SH-SY5Y (cell line): ENCODE measurements around the gene GNAI3.

Source experiments
- GATA2 ChIP-seq: IDR thresholded peaks from 2 replicates; pipeline ENCODE4 v1.6.1; 2011; ENCODE audit warnings: mild to moderate bottlenecking, low read depth, low read length
- GATA3 ChIP-seq: IDR thresholded peaks from 2 replicates; pipeline ENCODE4 v1.6.1; 2011; ENCODE audit warnings: low read depth, mild to moderate bottlenecking, low read length, moderate library complexity

The GNAI3 gene

DNA sequence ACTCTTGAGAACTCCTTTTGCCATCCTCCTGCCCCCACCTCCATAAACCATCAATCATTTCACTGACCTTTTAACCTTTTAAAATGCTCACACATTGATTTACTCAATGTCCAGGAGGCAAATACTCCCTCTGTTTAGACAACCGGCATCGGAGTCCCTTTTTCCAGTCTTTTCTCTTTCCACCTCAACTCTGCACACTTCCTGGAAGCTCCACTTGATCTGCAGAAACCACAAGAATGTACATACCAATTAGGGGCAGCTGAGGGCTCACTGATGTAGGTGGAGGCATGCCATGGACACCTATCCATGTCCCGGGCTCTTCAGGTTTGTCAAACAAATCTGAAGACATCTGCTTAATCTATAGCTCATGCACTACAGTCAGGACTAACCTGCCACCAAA, 33.6 kb upstream of the GNAI3 start:
- no peak for TF ChIP-seq GATA3
- no peak for TF ChIP-seq GATA2

GRCh38 chr1:109516872-109517271, 31.5 kb upstream of the GNAI3 start:
- no peak for TF ChIP-seq GATA3
- no peak for TF ChIP-seq GATA2

GRCh38 chr1:109517337-109517736, 31.1 kb upstream of the GNAI3 start:
- TF ChIP-seq GATA3 (no peak), GATA2 (no peak)

DNA sequence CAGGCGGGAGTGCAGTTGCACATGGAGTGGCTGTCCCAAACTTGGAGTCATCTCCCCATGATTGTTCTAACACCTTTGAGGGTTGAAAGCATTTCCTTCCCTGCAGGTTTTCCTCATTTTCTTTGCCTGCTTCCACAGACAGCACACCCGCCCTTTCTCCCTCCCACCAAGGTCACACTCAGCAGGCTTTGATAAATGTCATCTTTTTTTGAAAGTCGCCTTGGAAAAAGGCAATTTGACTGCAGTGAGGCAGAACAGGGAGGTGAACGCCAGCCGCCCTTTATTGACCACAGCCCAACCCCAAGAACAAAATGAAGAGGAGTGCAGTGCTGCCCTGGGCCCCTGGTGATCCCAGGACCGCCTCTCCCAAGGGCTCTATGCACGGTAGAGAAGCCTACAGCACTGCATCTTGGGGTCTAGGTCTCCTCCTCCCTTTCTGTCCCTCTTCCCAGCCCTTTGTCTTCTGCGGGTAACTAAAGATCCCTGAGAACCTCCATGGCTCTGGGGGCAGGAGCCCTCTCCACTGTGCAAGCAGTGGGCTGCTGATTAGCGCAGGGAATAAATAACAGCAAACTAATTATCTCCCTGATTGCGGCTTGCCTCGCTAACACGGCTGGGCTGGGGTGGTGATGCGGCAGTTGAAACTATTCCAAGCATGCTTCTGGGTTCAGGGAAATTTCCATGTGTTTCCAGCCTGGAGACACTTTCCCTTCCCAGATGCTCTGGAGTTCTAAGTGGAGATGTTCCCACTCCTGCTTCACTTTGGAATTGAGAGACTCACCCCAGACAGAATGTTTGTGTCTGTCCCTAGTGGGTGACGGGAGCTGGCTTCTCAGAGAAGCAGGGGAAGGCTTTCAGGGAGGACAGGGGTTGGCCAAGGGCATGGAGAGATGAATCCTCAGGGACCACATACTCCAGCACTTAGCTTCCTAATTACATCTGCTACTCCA, 27.1 kb upstream of the GNAI3 start:
- TF ChIP-seq GATA3 (no peak), GATA2 (no peak)

DNA sequence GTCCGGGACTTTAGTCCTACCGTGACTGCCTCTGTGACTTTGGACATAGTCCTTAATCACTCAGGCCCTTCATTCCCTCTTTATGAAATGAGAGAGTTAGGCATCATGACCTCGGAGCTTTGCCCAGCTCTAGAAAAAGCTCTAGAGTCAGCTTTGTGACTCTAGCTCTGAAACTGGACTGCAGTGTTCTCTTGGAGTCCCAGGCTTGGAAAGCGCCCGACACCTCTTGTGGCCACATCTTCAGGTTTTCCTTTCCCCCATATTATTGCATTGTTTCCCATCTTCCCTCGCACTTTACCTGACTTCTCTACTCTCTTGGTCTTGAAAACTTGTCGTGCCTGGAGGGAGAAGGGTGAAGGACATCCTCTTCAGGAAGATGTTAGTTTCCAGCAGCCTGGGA, 26.4 kb upstream of the GNAI3 start:
- TF ChIP-seq GATA2 = no peak
- no peak for TF ChIP-seq GATA3

DNA sequence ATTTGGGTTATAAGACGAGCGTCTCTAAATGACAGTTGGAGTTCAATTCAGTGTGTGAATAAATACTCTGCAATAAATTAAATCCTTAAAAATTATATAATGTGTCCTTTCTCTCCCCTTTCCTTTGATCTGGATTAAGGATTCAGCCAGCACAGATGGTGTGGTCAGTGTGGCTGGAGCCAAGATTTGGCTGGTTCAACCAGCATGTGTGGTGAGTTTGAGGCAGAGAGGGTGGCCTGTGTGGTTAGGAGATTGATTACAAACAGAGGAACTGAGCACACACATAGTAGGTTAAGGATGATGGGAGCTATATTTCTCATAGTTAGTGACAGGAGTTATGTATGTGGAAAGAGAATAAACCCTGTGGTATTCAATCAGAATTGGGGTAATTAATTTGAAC, 24.7 kb upstream of the GNAI3 start:
- no peak for TF ChIP-seq GATA3
- TF ChIP-seq GATA2 = no peak

DNA sequence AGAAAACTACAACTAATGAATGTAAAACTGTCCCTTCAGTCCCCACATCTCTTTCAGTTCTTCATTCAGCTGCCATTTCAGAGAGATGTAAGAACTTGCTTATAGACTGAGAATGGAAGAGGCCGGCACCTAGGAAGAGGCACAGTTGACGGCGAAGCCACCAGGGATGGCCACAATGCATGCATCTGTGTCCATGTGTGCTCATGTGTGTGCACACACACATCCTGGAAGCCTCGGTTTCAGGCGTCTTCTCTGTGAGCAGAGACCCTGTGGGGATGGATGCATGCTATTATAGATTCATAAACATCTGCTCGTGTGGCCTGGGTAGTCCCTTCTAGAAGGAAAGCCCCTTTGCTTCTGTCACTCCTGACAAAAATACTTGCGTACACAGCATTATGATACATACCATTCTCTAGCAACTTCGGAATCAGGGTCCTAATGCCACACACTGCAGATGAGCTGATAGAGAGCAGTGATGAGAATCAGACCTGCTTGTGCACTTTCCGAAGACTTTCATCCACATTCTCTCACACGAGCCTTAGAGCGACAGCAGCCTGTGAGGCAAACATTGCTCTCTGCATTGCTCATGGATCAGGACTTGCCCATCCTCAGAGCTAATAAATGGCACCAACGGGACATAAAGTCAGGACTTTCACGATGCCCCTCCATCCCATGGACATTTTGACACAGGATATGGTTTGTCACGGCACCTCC, 21.2 kb upstream of the GNAI3 start:
- TF ChIP-seq GATA3 (no peak), GATA2 (no peak)

GRCh38 chr1:109527846-109528695, 20.3 kb upstream of the GNAI3 start:
- no peak for TF ChIP-seq GATA3
- TF ChIP-seq GATA2 = no peak

GRCh38 chr1:109528712-109529111, 19.7 kb upstream of the GNAI3 start:
- no peak for TF ChIP-seq GATA3
- no peak for TF ChIP-seq GATA2

- TF ChIP-seq GATA3 (no peak), GATA2 (no peak)
These were observed 18.4 kb upstream of the GNAI3 start for GRCh38 chr1:109529881-109530456.

DNA sequence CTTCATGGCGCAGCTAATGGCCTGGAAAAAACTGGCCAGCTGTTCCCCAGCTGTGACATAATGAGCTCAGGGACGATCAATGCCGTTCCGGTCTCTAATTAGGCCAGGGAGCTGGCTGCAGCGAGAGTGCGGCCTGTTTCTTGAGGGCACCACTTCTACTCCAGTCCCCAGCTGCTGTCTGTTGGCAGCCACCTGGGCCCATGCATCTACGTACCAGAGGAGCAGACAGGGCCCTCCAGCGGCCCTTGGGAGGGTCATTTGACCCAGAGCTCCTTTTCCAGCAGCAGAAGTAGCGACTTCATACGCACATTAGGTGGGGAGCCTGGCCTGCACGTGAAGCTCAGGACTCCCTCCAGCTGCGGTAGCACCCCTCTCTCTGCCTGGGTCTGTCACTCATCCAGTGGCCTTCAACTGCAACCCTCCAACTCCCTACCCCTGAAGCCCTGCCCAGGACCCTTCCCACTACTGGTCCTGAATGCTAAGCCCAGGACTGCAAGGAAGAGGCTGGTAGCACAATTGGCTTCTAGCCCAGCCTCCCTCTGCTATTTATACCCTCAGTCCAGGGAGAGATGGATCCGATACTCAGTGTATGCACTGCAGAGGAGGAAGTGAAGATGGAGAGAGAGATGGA, 17.8 kb upstream of the GNAI3 start:
- TF ChIP-seq GATA3 = no peak
- TF ChIP-seq GATA2 = no peak

DNA sequence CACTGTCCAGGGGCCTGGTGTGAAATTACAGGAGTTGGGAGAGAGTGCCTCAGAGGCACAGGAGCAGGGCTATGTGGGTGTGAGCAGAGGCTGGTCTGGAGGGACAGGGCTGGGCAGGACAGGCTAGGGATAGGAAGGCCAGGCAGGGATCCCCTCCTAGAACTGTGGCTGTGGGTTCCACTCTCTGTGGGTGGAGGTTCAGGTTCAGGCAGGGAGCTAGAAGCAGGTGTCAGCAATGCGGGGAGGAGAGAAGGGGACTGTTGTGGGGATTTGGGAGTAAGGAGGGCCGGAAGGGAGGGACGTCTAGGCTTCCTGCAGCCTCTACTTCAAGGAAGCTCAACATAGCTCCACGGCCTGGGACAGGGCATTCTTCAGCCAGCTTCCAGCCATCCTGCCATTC, 17.0 kb upstream of the GNAI3 start:
- no peak for TF ChIP-seq GATA3
- TF ChIP-seq GATA2 = no peak

DNA sequence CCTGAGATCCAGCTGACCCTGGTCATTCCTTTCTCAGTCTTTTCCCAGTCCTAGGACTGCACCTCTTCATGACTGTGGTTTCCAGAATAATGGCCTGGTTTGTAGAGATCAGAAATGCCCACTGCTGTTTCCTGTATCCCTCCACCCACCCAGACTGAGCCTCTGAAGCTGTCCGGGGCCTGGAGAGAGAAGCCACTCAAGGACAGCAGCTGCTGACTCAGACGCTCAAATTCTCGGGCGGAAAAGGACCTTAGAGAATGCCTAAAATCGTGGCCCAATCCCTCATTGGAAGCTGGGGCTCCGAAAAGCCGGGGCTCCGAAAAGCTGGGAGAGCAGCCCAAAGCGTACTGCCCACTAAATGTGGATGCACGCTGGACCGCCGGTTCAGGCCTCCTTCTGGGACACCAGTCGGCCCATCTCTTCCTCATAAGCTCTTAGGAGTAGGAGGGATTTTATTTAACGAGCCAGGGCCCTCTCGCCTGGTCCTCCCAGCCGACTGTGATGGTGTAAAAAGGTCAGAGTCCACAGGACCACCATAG, 16.5 kb upstream of the GNAI3 start:
- TF ChIP-seq GATA3 = no peak
- no peak for TF ChIP-seq GATA2
